ENCODE results near the gene RPRM. TPM values are rescaled to one million over a fixed set of nuclear protein-coding genes. Genes with fewer than 3 reads are reported as not detected.

Gene RPRM
- total and polyA plus RNA-seq, 2 of the 13 experiments (the other 11 are each of a cell fraction or from before 2014, with no cell fraction given) = not detected

- no peak overlapping the region for H3K4me2 ChIP-seq (ENCODE audit: low read depth, low read length)
- intact Hi-C loops (cut with micrococcal nuclease; ENCODE audit: unreplicated experiment) = no loop called here
- H3K27ac ChIP-seq (ENCODE audit: extremely low read length, insufficient read depth, low read length) = no peak overlapping the region
- no peaks in the 10 kb centered on the region for H3K9me3 ChIP-seq (ENCODE audit: low read length)
- no peaks in the 10 kb centered on the region for H3K79me2 ChIP-seq (ENCODE audit: insufficient read depth, low read length)
- in situ Hi-C loops (cut with HindIII; ENCODE audit: extremely low pct_ligation_motif_present, low pct_unique_long_range_greater_than_20kb) = no loop called here
- POLR2A ChIA-PET = no interaction called here
- no peaks in the 10 kb centered on the region for H3K27me3 ChIP-seq (ENCODE audit: control insufficient read depth in 1 of 2, insufficient read depth in 2 of 2, low read length in 2 of 2)
- H2AFZ ChIP-seq (ENCODE audit: low read length) = no peak overlapping the region
- WGBS (ENCODE audit: low lambda C conversion rate) = 0% methylated on average over 2 of the region's 2 CpGs
- no peak overlapping the region for H3K4me3 ChIP-seq (replicated peaks in 1 of 3; ENCODE audit: insufficient read depth in 1 of 3, low read depth in 2 of 3, low read length in 3 of 3)
- ATAC-seq (no peak), DNase-seq (ENCODE audit: low spot score) (no peak), FAIRE-seq (no peak)
- H3K36me3 ChIP-seq (replicated peaks in 1 of 2; ENCODE audit: control insufficient read depth in 1 of 2, insufficient read depth in 2 of 2, low read length in 2 of 2) = no peaks in the 10 kb centered on the region
- BruUV-seq (replicated peaks) = no TSS peak
- no peaks in the 10 kb centered on the region for H4K20me1 ChIP-seq (ENCODE audit: insufficient read depth, low read length)
- TF ChIP-seq FIP1L1 (IDR thresholded peaks at IDR 0.05; ENCODE audit: borderline replicate concordance, insufficient read depth, low read depth, low read length) (no peak), SSRP1 (CRISPR knock-in tag; IDR thresholded peaks at IDR 0.05) (no peak), THAP11 (CRISPR knock-in tag; IDR thresholded peaks at IDR 0.05) (no peak), ZNF883 (CRISPR knock-in tag; IDR thresholded peaks at IDR 0.05; ENCODE audit: not compliant biosample characterization) (no peak), ZNF138 (CRISPR knock-in tag; IDR thresholded peaks at IDR 0.05; ENCODE audit: low read depth) (no peak)
- CTCF ChIA-PET (ENCODE audit: low intra/inter-chr PET ratio, low total read pairs) = no interaction called here
- H3K9ac ChIP-seq (ENCODE audit: insufficient read depth, low read depth, low read length) = no peak overlapping the region
- H3K4me1 ChIP-seq (ENCODE audit: insufficient read depth, low read length) = no peaks in the 10 kb centered on the region
Measured at GRCh38 chr2:153462338-153462859, 16.2 kb downstream of the RPRM start.

- in situ Hi-C loops (cut with HindIII; ENCODE audit: extremely low pct_ligation_motif_present, low pct_unique_long_range_greater_than_20kb) = no loop called here
- intact Hi-C loops (cut with micrococcal nuclease; ENCODE audit: unreplicated experiment) = no loop called here
- H3K27me3 ChIP-seq (ENCODE audit: control insufficient read depth in 1 of 2, insufficient read depth in 2 of 2, low read length in 2 of 2) = no peaks in the 10 kb centered on the region
- no peaks in the 10 kb centered on the region for H3K9me3 ChIP-seq (ENCODE audit: low read length)
- POLR2A ChIA-PET = no interaction called here
- DNase-seq (ENCODE audit: low spot score) (no peak), FAIRE-seq (no peak), ATAC-seq (no peak)
- CTCF ChIA-PET (ENCODE audit: low intra/inter-chr PET ratio, low total read pairs) = no interaction called here
- no peak overlapping the region for H3K4me3 ChIP-seq (replicated peaks in 1 of 3; ENCODE audit: insufficient read depth in 1 of 3, low read depth in 2 of 3, low read length in 3 of 3)
- no peaks in the 10 kb centered on the region for H3K4me1 ChIP-seq (ENCODE audit: insufficient read depth, low read length)
- no peak overlapping the region for H3K4me2 ChIP-seq (ENCODE audit: low read depth, low read length)
- H3K79me2 ChIP-seq (ENCODE audit: insufficient read depth, low read length) = no peaks in the 10 kb centered on the region
- no peak overlapping the region for H3K9ac ChIP-seq (ENCODE audit: insufficient read depth, low read depth, low read length)
- no peak overlapping the region for H2AFZ ChIP-seq (ENCODE audit: low read length)
- BruUV-seq (replicated peaks) = no TSS peak
- no peaks in the 10 kb centered on the region for H4K20me1 ChIP-seq (ENCODE audit: insufficient read depth, low read length)
- no peak overlapping the region for H3K27ac ChIP-seq (ENCODE audit: extremely low read length, insufficient read depth, low read length)
- WGBS (ENCODE audit: low lambda C conversion rate) = 15% methylated on average over 5 of the region's 5 CpGs
- H3K36me3 ChIP-seq (replicated peaks in 1 of 2; ENCODE audit: control insufficient read depth in 1 of 2, insufficient read depth in 2 of 2, low read length in 2 of 2) = no peaks in the 10 kb centered on the region
- no peak for TF ChIP-seq SIN3A (IDR thresholded peaks at IDR 0.05; ENCODE audit: borderline replicate concordance, low read depth, low read length)
- TF ChIP-seq ZNF12 (CRISPR knock-in tag; IDR thresholded peaks at IDR 0.05) = no peak
- TF ChIP-seq RELA (CRISPR knock-in tag; IDR thresholded peaks at IDR 0.05) = no peak
- TF ChIP-seq ZNF318 (CRISPR knock-in tag; IDR thresholded peaks at IDR 0.05) = no peak
- TF ChIP-seq ZSCAN5A (CRISPR knock-in tag; IDR thresholded peaks at IDR 0.05; ENCODE audit: borderline replicate concordance) = no peak
Measured at GRCh38 chr2:153461453-153461852, 17.1 kb downstream of the RPRM start.

Measured in HepG2 (cell line).